SK-N-MC (cell line): ENCODE data around the gene FBXL13.
"Not testable (repeated sequence)": the region's sequence is repeated elsewhere in the genome, so short reads cannot be mapped to it uniquely, and the experiment has no call there.

Experiments
- DNase-seq: peaks from one replicate; pipeline ENCODE4 v3.0.0-alpha.2; 2011; ENCODE audit warnings: low read depth, low spot score
- H3K27ac ChIP-seq: fragments of 200-600 bp; sonication (generic); 2 replicates; pipeline ENCODE4 v1.5.1; 2016; ENCODE audit warnings: mixed run types
- H3K36me3 ChIP-seq: fragments of 200-600 bp; sonication (generic); 2 replicates; pipeline ENCODE4 v1.6.1; 2017; ENCODE audit warnings: antibody characterized with exemption, low read length, mixed read lengths; ENCODE audit not compliant: insufficient read depth
- H3K4me3 ChIP-seq: fragments of 200-600 bp; sonication (generic); 2 replicates; pipeline ENCODE4 v1.5.1; 2016
- H3K9ac ChIP-seq: fragments of 200-600 bp; sonication (generic); 2 replicates; pipeline ENCODE4 v1.8.0; 2017; ENCODE audit warnings: mixed run types, mixed read lengths; ENCODE audit not compliant: insufficient read length
- H3K9me3 ChIP-seq: fragments of 200-600 bp; sonication (generic); 2 replicates; pipeline ENCODE4 v1.6.1; 2017; ENCODE audit warnings: low read depth, mild to moderate bottlenecking, antibody characterized with exemption, low read length, moderate library complexity, mixed read lengths
- EZH2 ChIP-seq: fragments of 200-600 bp; sonication (generic); IDR thresholded peaks from one replicate; pipeline ENCODE4 v1.6.1; 2017; ENCODE audit warnings: antibody characterized with exemption
- FOXP2 ChIP-seq: optimal IDR thresholded peaks from 2 replicates; pipeline ENCODE3; 2011; ENCODE audit warnings: mild to moderate bottlenecking, moderate library complexity; ENCODE audit not compliant: insufficient read depth; ENCODE audit errors: extremely low read length, control extremely low read depth
- POLR2AphosphoS5 ChIP-seq: IDR thresholded peaks from 2 replicates; pipeline ENCODE4 v1.6.1; 2012; ENCODE audit warnings: mild to moderate bottlenecking, low read depth, low read length, borderline replicate concordance

The FBXL13 gene

DNA sequence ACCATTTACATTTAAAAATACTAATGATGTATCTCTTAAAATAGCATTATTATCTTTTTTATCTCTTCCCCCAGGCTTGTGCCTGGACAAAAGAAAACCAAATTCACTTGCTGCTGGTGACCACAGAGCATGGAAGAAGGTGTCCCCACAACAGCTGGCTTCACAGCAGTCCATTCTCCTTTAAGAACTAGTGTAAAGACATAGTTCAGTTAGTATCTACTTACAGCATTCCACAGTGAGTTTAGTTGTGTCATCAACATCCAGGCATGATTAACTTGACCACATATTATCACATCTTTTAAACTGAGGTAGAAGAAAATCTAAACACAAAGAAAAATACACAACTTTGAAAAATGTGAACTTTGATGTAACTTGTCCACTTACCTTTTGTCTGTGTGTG lies 106.8 kb downstream of the FBXL13 start:
- Histone ChIP-seq H3K9ac (no peak overlapping the region), H3K36me3 (no peaks in the 10 kb centered on the region), H3K9me3 (no peaks in the 10 kb centered on the region), H3K27ac (no peak overlapping the region), H3K4me3 (no peak overlapping the region)
- TF ChIP-seq FOXP2 (no peak), EZH2 (no peak), POLR2AphosphoS5 (no peak)
- no peak for DNase-seq

DNA sequence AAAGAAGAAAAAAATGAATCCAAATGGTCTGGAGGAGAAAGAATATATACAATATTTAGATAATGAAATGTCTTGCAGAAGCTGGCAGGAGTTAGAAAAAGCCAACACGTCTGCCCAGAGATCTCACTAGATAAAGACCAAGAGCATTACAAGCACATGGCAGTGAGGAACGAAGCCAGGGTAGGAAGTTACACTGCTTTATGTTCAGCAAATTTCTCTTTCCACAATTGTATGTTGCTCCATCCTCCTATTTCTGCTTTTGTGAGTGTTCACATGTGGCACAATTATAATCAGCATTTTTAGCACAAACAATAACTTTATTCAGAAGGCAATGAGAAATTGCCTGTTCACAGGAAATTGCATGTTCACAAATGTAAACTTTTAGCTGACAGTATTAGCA lies 108.1 kb downstream of the FBXL13 start:
- Histone ChIP-seq H3K9ac (no peak overlapping the region), H3K9me3 (no peaks in the 10 kb centered on the region)

DNA sequence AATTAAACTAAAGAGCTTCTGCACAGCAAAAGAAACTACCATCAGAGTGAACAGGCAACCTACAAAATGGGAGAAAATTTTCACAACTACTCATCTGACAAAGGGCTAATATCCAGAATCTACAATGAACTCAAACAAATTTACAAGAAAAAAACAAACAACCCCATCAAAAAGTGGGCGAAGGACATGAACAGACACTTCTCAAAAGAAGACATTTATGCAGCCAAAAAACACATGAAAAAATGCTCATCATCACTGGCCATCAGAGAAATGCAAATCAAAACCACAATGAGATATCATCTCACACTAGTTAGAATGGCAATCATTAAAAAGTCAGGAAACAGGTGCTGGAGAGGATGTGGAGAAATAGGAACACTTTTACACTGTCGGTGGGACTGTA lies 112.6 kb downstream of the FBXL13 start:
- H3K9me3 ChIP-seq, H3K9ac ChIP-seq, DNase-seq, H3K36me3 ChIP-seq, H3K27ac ChIP-seq, H3K4me3 ChIP-seq: not testable (repeated sequence)

More for the DNA sequence above, 108.1 kb downstream of the FBXL13 start:
- Histone ChIP-seq H3K27ac (no peak overlapping the region), H3K4me3 (no peak overlapping the region), H3K36me3 (no peaks in the 10 kb centered on the region)
- DNase-seq = no peak
- TF ChIP-seq FOXP2 (no peak), POLR2AphosphoS5 (no peak), EZH2 (no peak)

DNA sequence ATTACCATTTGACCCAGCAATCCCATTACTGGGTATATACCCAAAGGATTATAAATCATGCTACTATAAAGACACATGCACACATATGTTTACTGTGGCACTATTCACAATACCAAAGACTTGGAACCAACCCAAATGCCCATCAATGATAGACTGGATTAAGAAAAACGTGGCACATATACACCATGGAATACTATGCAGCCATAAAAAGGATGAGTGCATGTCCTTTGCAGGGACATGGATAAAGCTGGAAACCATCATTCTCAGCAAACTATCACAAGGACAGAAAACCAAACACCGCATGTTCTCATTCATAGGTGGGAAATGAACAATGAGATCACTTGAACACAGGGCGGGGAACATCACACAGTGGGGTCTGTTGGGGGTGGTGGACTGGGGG lies 116.6 kb downstream of the FBXL13 start:
- H3K36me3 ChIP-seq, H3K9me3 ChIP-seq, H3K9ac ChIP-seq, H3K27ac ChIP-seq, DNase-seq, H3K4me3 ChIP-seq: not testable (repeated sequence)

DNA sequence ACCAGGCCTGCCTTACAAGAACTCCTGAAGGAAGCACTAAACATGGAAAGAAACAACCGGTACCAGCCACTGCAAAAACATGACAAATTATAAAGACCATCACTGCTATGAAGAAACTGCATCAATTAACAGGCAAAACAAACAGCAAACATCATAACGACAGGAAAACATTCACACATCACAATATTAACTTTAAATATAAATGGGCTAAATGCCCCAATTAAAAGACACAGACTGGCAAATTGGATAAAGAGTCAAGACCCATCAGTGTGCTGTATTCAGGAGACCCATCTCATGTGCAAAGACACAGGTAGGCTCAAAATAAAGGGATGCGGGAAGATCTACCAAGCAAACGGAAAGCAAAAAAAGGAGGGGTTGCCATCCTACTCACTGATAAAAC lies 120.2 kb downstream of the FBXL13 start:
- H3K4me3 ChIP-seq, H3K9me3 ChIP-seq, H3K27ac ChIP-seq, H3K36me3 ChIP-seq, DNase-seq, H3K9ac ChIP-seq: not testable (repeated sequence)

DNA sequence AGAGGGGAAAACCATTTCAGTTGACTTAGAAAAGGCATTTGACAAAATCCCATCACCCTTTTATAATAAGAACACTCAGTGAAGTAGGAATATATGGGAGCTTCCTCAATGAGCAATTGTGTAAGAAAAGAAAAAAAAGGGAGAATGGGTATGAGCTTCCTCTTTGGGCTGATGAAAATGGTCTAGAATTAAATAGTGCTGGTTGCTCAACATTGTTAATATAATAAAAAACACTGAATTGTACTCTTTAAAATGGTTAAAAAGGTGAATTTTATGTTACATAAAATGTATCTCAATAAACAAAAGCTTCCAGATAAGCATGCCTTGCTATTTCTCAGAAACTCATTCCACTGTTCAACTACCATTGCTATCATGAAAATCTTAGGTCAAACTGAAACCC lies 121.2 kb downstream of the FBXL13 start:
- H3K9ac ChIP-seq = no peak overlapping the region

DNA sequence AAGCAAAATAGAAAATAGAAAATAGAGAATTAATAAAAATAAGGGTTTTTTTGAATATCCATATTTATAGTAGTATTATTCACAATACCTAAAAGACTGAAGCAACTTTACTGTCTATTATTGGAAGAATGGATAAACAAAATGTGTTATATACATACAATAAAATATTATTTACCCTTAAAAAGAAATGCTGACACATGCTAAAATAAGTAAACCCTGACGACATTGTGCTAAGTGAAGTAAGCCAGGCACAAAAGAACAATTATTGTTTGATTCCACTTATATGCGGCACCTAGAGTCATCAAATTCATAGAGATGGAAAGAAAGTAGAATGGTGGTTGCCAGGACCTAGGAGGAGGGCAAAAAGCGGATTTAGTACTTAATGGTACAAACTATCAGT lies 122.8 kb downstream of the FBXL13 start:
- no peaks in the 10 kb centered on the region for H3K36me3 ChIP-seq
- no peak overlapping the region for H3K4me3 ChIP-seq
- H3K27ac ChIP-seq = no peak overlapping the region
- TF ChIP-seq FOXP2 = no peak
- no peak for TF ChIP-seq EZH2
- no peak for TF ChIP-seq POLR2AphosphoS5
- no peak for DNase-seq
- no peak overlapping the region for H3K9ac ChIP-seq
- H3K9me3 ChIP-seq = no peaks in the 10 kb centered on the region

More for the DNA sequence above, 121.2 kb downstream of the FBXL13 start:
- TF ChIP-seq FOXP2 = no peak
- no peak for TF ChIP-seq POLR2AphosphoS5
- TF ChIP-seq EZH2 = no peak
- no peak for DNase-seq
- H3K36me3 ChIP-seq = no peaks in the 10 kb centered on the region
- no peak overlapping the region for H3K4me3 ChIP-seq
- no peaks in the 10 kb centered on the region for H3K9me3 ChIP-seq
- H3K27ac ChIP-seq = no peak overlapping the region

DNA sequence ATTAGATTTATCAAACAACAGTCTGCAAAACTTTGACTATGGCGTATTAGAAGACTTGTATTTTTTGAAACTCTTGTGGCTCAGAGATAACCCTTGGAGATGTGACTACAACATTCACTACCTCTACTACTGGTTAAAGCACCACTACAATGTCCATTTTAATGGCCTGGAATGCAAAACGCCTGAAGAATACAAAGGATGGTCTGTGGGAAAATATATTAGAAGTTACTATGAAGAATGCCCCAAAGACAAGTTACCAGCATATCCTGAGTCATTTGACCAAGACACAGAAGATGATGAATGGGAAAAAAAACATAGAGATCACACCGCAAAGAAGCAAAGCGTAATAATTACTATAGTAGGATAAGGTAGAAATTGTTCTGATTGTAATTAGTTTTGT lies 130.4 kb downstream of the FBXL13 start:
- Histone ChIP-seq H3K27ac (no peak overlapping the region), H3K9ac (no peak overlapping the region), H3K4me3 (no peak overlapping the region), H3K9me3 (no peaks in the 10 kb centered on the region), H3K36me3 (no peaks in the 10 kb centered on the region)
- TF ChIP-seq POLR2AphosphoS5 = no peak
- TF ChIP-seq FOXP2 = no peak
- no peak for TF ChIP-seq EZH2
- DNase-seq = no peak

DNA sequence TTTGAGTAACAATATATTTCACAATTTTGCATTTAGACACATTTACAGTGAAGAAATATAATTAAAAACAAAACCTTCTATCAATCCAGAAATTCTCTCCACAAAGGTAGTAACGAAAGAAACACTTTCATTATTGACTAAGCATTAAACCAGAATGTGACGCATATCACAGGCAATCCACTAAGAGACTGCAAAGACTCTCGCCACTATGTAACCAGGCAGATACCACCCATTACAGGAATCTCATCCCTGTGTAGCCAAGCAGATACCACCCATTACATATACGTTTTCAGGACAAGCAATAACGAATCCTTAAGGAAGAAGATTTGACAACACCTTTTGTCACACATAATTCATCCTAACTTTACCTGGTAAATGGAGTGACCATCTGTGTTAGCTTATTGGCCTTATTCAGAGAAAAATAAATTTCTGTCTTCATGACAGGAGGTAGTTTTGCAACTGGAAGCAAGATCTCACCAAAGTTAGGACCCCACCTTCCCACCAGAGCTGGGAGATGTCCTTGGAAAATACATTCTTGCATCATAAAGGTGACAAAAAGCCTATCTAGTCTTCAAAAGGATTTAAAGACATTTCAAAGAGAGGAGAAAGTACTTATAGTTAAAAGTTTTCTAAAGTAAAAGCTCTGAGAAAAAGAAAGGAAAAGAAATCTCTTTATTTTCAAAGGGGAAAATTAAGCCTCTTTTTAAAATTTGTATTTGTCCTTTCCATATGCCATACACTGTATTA lies 131.0 kb downstream of the FBXL13 start:
- TF ChIP-seq EZH2 (no peak), POLR2AphosphoS5 (no peak), FOXP2 (no peak)
- H3K36me3 ChIP-seq = no peaks in the 10 kb centered on the region
- no peak overlapping the region for H3K27ac ChIP-seq
- H3K9me3 ChIP-seq = no peaks in the 10 kb centered on the region
- no peak for DNase-seq
- H3K4me3 ChIP-seq = no peak overlapping the region
- no peak overlapping the region for H3K9ac ChIP-seq
